Neural crest cell (in vitro differentiated cells): ENCODE data around the gene CTNS. TPM values are rescaled to one million over a fixed set of nuclear protein-coding genes. Genes with fewer than 3 reads are reported as not detected.
"Not testable (repeated sequence)": the region's sequence is repeated elsewhere in the genome, so short reads cannot be mapped to it uniquely, and the experiment has no call there.

Experiments
- DNase-seq: peaks from one replicate; pipeline ENCODE4 v3.0.0; 2021; ENCODE audit warnings: low read depth, mixed read lengths, low spot score
- H3K27ac Mint-ChIP-seq: one replicate; pipeline ENCODE4 v1.8.0; 2021; ENCODE audit warnings: mild to moderate bottlenecking, mixed read lengths; ENCODE audit not compliant: unreplicated experiment
- H3K27me3 Mint-ChIP-seq: 2 replicates; pipeline ENCODE4 v1.8.0; 2021; ENCODE audit warnings: low read depth, mild to moderate bottlenecking, mixed read lengths
- H3K36me3 Mint-ChIP-seq: 2 replicates; pipeline ENCODE4 v1.8.0; 2021; ENCODE audit warnings: low read depth, mild to moderate bottlenecking, mixed read lengths
- H3K4me1 Mint-ChIP-seq: 2 replicates; pipeline ENCODE4 v1.8.0; 2021; ENCODE audit warnings: mixed read lengths
- H3K4me3 Mint-ChIP-seq: one replicate; pipeline ENCODE4 v1.8.0; 2021; ENCODE audit warnings: mild to moderate bottlenecking, mixed read lengths
- H3K9me3 Mint-ChIP-seq: 2 replicates; pipeline ENCODE4 v1.8.0; 2021; ENCODE audit warnings: mixed read lengths
- CTCF ChIP-seq: fragments of 200-600 bp; sonication (generic); conservative IDR thresholded peaks from 2 replicates; pipeline ENCODE4 v1.5.0; 2021; ENCODE audit warnings: antibody characterized with exemption, mild to moderate bottlenecking
- total RNA-seq: library from RNA; stranded (reverse); gene quantifications from 2 replicates; pipeline ENCODE4 v1.2.1, GENCODE V29; 2021

Gene CTNS
- total RNA-seq, 1 donor from 2014 or later, result 17.4 TPM

- H3K4me1 Mint-ChIP-seq, result no peaks in the 10 kb centered on the region
- peaks cover 2% of the 10 kb centered on the region for H3K9me3 Mint-ChIP-seq
- DNase-seq, result no peak
- H3K27ac Mint-ChIP-seq, result no peak overlapping the region
- no peak for TF ChIP-seq CTCF
- H3K4me3 Mint-ChIP-seq, result no peak overlapping the region
- peaks cover 41% of the 10 kb centered on the region for H3K27me3 Mint-ChIP-seq
- peaks cover 4% of the 10 kb centered on the region for H3K36me3 Mint-ChIP-seq
Measured at GRCh38 chr17:3699951-3700350, 63.4 kb downstream of the CTNS start.

- not testable (repeated sequence) for H3K36me3 Mint-ChIP-seq, H3K4me1 Mint-ChIP-seq, DNase-seq, H3K4me3 Mint-ChIP-seq, H3K9me3 Mint-ChIP-seq, H3K27ac Mint-ChIP-seq
- H3K27me3 Mint-ChIP-seq, result peaks cover 21% of the 10 kb centered on the region
Measured at GRCh38 chr17:3702041-3702539, 65.5 kb downstream of the CTNS start.

- no peak overlapping the region for H3K4me3 Mint-ChIP-seq
- H3K27ac Mint-ChIP-seq, result no peak overlapping the region
- peaks cover 2% of the 10 kb centered on the region for H3K9me3 Mint-ChIP-seq
- H3K36me3 Mint-ChIP-seq, result peaks cover 4% of the 10 kb centered on the region
- TF ChIP-seq CTCF, result no peak
- H3K27me3 Mint-ChIP-seq, result no peaks in the 10 kb centered on the region
- DNase-seq, result no peak
- H3K4me1 Mint-ChIP-seq, result no peaks in the 10 kb centered on the region
Measured at GRCh38 chr17:3704931-3705717, 68.6 kb downstream of the CTNS start.

GRCh38 chr17:3705718-3705984 is 69.1 kb downstream of the CTNS start:
- not testable (repeated sequence) for H3K27me3 Mint-ChIP-seq, H3K4me3 Mint-ChIP-seq, H3K9me3 Mint-ChIP-seq, H3K4me1 Mint-ChIP-seq, H3K27ac Mint-ChIP-seq, DNase-seq, H3K36me3 Mint-ChIP-seq

- Mint-ChIP-seq H3K36me3 (peaks cover 6% of the 10 kb centered on the region), H3K27ac (no peak overlapping the region), H3K4me3 (no peak overlapping the region), H3K4me1 (no peaks in the 10 kb centered on the region), H3K27me3 (no peaks in the 10 kb centered on the region), H3K9me3 (no peaks in the 10 kb centered on the region)
- no peak for TF ChIP-seq CTCF
- no peak for DNase-seq
Measured at GRCh38 chr17:3708366-3708765, 71.8 kb downstream of the CTNS start.

- no peaks in the 10 kb centered on the region for H3K4me1 Mint-ChIP-seq
- no peaks in the 10 kb centered on the region for H3K9me3 Mint-ChIP-seq
- H3K36me3 Mint-ChIP-seq, result peaks cover 11% of the 10 kb centered on the region
- TF ChIP-seq CTCF, result no peak
- H3K4me3 Mint-ChIP-seq, result no peak overlapping the region
- DNase-seq, result no peak
- no peak overlapping the region for H3K27ac Mint-ChIP-seq
- H3K27me3 Mint-ChIP-seq, result no peaks in the 10 kb centered on the region
Measured at GRCh38 chr17:3710951-3711383, 74.4 kb downstream of the CTNS start.

Other genes starting within 250 kb of the CTNS start
- not detected in 2 replicates for gene OR1E1, start 238.3 kb upstream of the CTNS start, total RNA-seq
- gene OR3A3, start 225.4 kb upstream of the CTNS start, total RNA-seq, result not detected in 2 replicates
- not detected in 2 replicates for gene OR1E2, start 202.9 kb upstream of the CTNS start, total RNA-seq
- not detected in 2 replicates for gene SPATA22, start 164.9 kb upstream of the CTNS start, total RNA-seq
- gene ASPA, start 160.8 kb upstream of the CTNS start, total RNA-seq, result not detected in 2 replicates
- 2.1 and 2.3 TPM in 2 replicates for gene TRPV3, start 78.9 kb upstream of the CTNS start, total RNA-seq
- gene TRPV1, start 27.3 kb upstream of the CTNS start, total RNA-seq, result 9.5 and 10.5 TPM in 2 replicates
- gene SHPK, start 510 bp upstream of the CTNS start, total RNA-seq, result 21.8 and 22.7 TPM in 2 replicates
- gene TAX1BP3, start 31.8 kb downstream of the CTNS start, total RNA-seq, result 58.2 and 65.8 TPM in 2 replicates
- 53.4 and 54.5 TPM in 2 replicates for gene EMC6, start 32.1 kb downstream of the CTNS start, total RNA-seq
- 0.61 and 1.6 TPM in 2 replicates for gene P2RX5, start 59.4 kb downstream of the CTNS start, total RNA-seq
- gene HASPIN, start 87.1 kb downstream of the CTNS start, total RNA-seq, result 22.9 and 24.9 TPM in 2 replicates
- 43.1 and 45.5 TPM in 2 replicates for gene ITGAE, start 164.4 kb downstream of the CTNS start, total RNA-seq
- gene NCBP3, start 209.5 kb downstream of the CTNS start, total RNA-seq, result 61.5 and 65.6 TPM in 2 replicates